H9 (cell line): Measurements from ENCODE around the gene IGFBP3. TPM values are rescaled to one million over a fixed set of nuclear protein-coding genes. Genes with fewer than 3 reads are reported as not detected.
A peak's percentile ranks its signal among the peaks of the same experiment; 100 is the strongest.

Experiments used
- DNase-seq: peaks from one replicate; pipeline ENCODE4 v3.0.0-alpha.2; 2017
- H2AFZ ChIP-seq: one replicate; pipeline ENCODE4 v1.6.1; 2013; ENCODE audit warnings: mild to moderate bottlenecking, low read length, control low read depth, moderate library complexity
- H2AK5ac ChIP-seq: 2 replicates; pipeline ENCODE4 v1.6.1; 2013; ENCODE audit warnings: low read length, control low read depth, mixed read lengths; ENCODE audit not compliant: insufficient read length
- H2BK120ac ChIP-seq: one replicate; pipeline ENCODE4 v1.6.1; 2013; ENCODE audit warnings: low read depth, mild to moderate bottlenecking, low read length, control low read depth, inconsistent platforms; ENCODE audit not compliant: poor library complexity, severe bottlenecking
- H2BK12ac ChIP-seq: 2 replicates; pipeline ENCODE4 v1.6.1; 2013; ENCODE audit warnings: low read length, control low read depth, mixed read lengths, low read depth; ENCODE audit not compliant: insufficient read length
- H2BK15ac ChIP-seq: 2 replicates; pipeline ENCODE4 v1.6.1; 2013; ENCODE audit warnings: low read depth, low read length, control low read depth
- H2BK20ac ChIP-seq: one replicate; pipeline ENCODE4 v1.6.1; 2013; ENCODE audit warnings: low read depth, mild to moderate bottlenecking, low read length, control low read depth, inconsistent platforms; ENCODE audit not compliant: poor library complexity, severe bottlenecking
- H2BK5ac ChIP-seq: 2 replicates; pipeline ENCODE4 v1.6.1; 2013; ENCODE audit warnings: low read length, control low read depth, mixed read lengths; ENCODE audit not compliant: insufficient read length
- H3K14ac ChIP-seq: 2 replicates; pipeline ENCODE4 v1.6.1; 2013; ENCODE audit warnings: low read length, control low read depth; ENCODE audit not compliant: insufficient read depth
- H3K18ac ChIP-seq: 2 replicates; pipeline ENCODE4 v1.6.1; 2013; ENCODE audit warnings: low read depth, mild to moderate bottlenecking, mixed read lengths, low read length, control low read depth; ENCODE audit not compliant: insufficient read length
- H3K23ac ChIP-seq: 2 replicates; pipeline ENCODE4 v1.6.1; 2013; ENCODE audit warnings: low read length, control low read depth, mixed read lengths, low read depth; ENCODE audit not compliant: insufficient read length
- H3K23me2 ChIP-seq: 2 replicates; pipeline ENCODE4 v1.6.1; 2013; ENCODE audit warnings: low read depth, mild to moderate bottlenecking, mixed read lengths, low read length, control low read depth; ENCODE audit not compliant: insufficient read length, poor library complexity, severe bottlenecking
- H3K27ac ChIP-seq: 2 replicates; pipeline ENCODE4 v1.5.1; 2013; ENCODE audit warnings: low read length, control low read depth, mixed read lengths, low read depth; ENCODE audit not compliant: insufficient read length
- H3K27me3 ChIP-seq: 2 replicates; pipeline ENCODE4 v1.6.1; 2013; ENCODE audit warnings: low read length, control low read depth, inconsistent platforms; ENCODE audit not compliant: insufficient read depth
- H3K4ac ChIP-seq: 2 replicates; pipeline ENCODE4 v1.6.1; 2013; ENCODE audit warnings: low read depth, mild to moderate bottlenecking, control low read depth, inconsistent platforms, low read length, moderate library complexity
- H3K4me1 ChIP-seq: 2 replicates; pipeline ENCODE4 v1.6.1; 2013; ENCODE audit warnings: low read length, control low read depth, inconsistent platforms; ENCODE audit not compliant: insufficient read depth
- H3K4me2 ChIP-seq: 2 replicates; pipeline ENCODE4 v1.6.1; 2013; ENCODE audit warnings: low read length, control low read depth, mixed read lengths; ENCODE audit not compliant: insufficient read length, insufficient read depth
- H3K56ac ChIP-seq: 2 replicates; pipeline ENCODE4 v1.6.1; 2013; ENCODE audit warnings: low read depth, mild to moderate bottlenecking, mixed read lengths, low read length, control low read depth; ENCODE audit not compliant: insufficient read length
- H3K79me1 ChIP-seq: 2 replicates; pipeline ENCODE4 v1.6.1; 2013; ENCODE audit warnings: low read depth, mild to moderate bottlenecking, moderate library complexity, low read length, control low read depth, inconsistent platforms; ENCODE audit not compliant: insufficient read depth, poor library complexity, severe bottlenecking
- H3K79me2 ChIP-seq: 2 replicates; pipeline ENCODE4 v1.6.1; 2013; ENCODE audit warnings: low read length, control low read depth, inconsistent platforms; ENCODE audit not compliant: insufficient read depth
- H3K9ac ChIP-seq: 2 replicates; pipeline ENCODE4 v1.6.1; 2013; ENCODE audit warnings: low read length, control low read depth, mixed read lengths; ENCODE audit not compliant: insufficient read length; ENCODE audit errors: extremely low read depth
- H3K9me3 ChIP-seq: one replicate; pipeline ENCODE4 v1.6.1; 2013; ENCODE audit warnings: low read depth, low read length, inconsistent platforms; ENCODE audit not compliant: control insufficient read depth
- H3T11ph ChIP-seq: one replicate; pipeline ENCODE4 v1.6.1; 2013; ENCODE audit warnings: mild to moderate bottlenecking, low read length, control low read depth, inconsistent platforms
- H4K20me1 ChIP-seq: one replicate; pipeline ENCODE4 v1.6.1; 2013; ENCODE audit not compliant: control insufficient read depth, insufficient read length, insufficient read depth
- H4K5ac ChIP-seq: 2 replicates; pipeline ENCODE4 v1.6.1; 2013; ENCODE audit warnings: low read depth, mild to moderate bottlenecking, mixed read lengths, low read length, control low read depth; ENCODE audit not compliant: insufficient read length
- H4K8ac ChIP-seq: replicated peaks from 2 replicates; pipeline ENCODE4 v1.6.1; 2013; ENCODE audit warnings: low read length, control low read depth, mixed read lengths, low read depth; ENCODE audit not compliant: insufficient read length
- H4K91ac ChIP-seq: 2 replicates; pipeline ENCODE4 v1.6.1; 2013; ENCODE audit warnings: low read depth, mild to moderate bottlenecking, moderate library complexity, mixed read lengths, low read length, control low read depth; ENCODE audit not compliant: insufficient read length
- H3K27ac Mint-ChIP-seq, 3 experiments: 2 replicates in 2 of 3; 3 replicates in 1 of 3; pipeline ENCODE4 v1.8.0; 2020 to 2021; ENCODE audit warnings: mixed read lengths in 3 of 3, mild to moderate bottlenecking in 1 of 3, moderate library complexity in 1 of 3
- H3K27me3 Mint-ChIP-seq: 2 replicates; pipeline ENCODE4 v1.8.0; 2021; ENCODE audit warnings: low read depth, mild to moderate bottlenecking, moderate library complexity, mixed read lengths
- H3K36me3 Mint-ChIP-seq, 3 experiments: 2 replicates in 2 of 3; 3 replicates in 1 of 3; pipeline ENCODE4 v1.8.0; 2020 to 2021; ENCODE audit warnings: low read depth in 3 of 3, mixed read lengths in 3 of 3; ENCODE audit not compliant: insufficient read depth in 1 of 3
- H3K4me1 Mint-ChIP-seq, 2 experiments: 2 replicates each; pipeline ENCODE4 v1.8.0; 2020; ENCODE audit warnings: mixed read lengths in 2 of 2
- H3K4me3 Mint-ChIP-seq, 2 experiments: 2 replicates in 1 of 2; 3 replicates in 1 of 2; pipeline ENCODE4 v1.8.0; 2020 to 2021; ENCODE audit warnings: mild to moderate bottlenecking in 2 of 2, mixed read lengths in 2 of 2, moderate library complexity in 1 of 2
- H3K9me3 Mint-ChIP-seq, 2 experiments: 2 replicates in 1 of 2; 3 replicates in 1 of 2; pipeline ENCODE4 v1.8.0; 2020; ENCODE audit warnings: mild to moderate bottlenecking in 2 of 2, mixed read lengths in 2 of 2, moderate library complexity in 1 of 2
- WGBS: extraction: QIAGEN DNeasy Blood & Tissue Kit; methylation state at CpG from one replicate; pipeline ENCODE4 v1.1.7; 2013; ENCODE audit warnings: missing lambda C conversion rate, low lambda C conversion rate, mixed read lengths; ENCODE audit not compliant: insufficient read length; ENCODE audit errors: extremely low coverage; 5-methylcytosine and 5-hydroxymethylcytosine counted together
- total RNA-seq: library from RNA; stranded (reverse); gene quantifications from 2 replicates; pipeline ENCODE4 v1.2.1, GENCODE V29; 2021
- TF ChIP-seq, protein P1 (sequence below): fragments of 200-600 bp; sonication (generic); conservative IDR thresholded peaks from 3 replicates; pipeline ENCODE4 v1.8.0; 2021; ENCODE audit warnings: antibody characterized with exemption, mild to moderate bottlenecking

Gene IGFBP3
- total RNA-seq, 1 experiment from 2014 or later, result 10.0 TPM

GRCh38 chr7:45922810-45923209, 1.7 kb upstream of the IGFBP3 start:
- Histone ChIP-seq H2BK20ac (no peak overlapping the region), H3K23ac (no peak overlapping the region), H3K14ac (no peak overlapping the region), H2BK120ac (no peak overlapping the region), H2BK12ac (no peak overlapping the region), H3K4me2 (peak overlapping the region; percentile 71), H4K5ac (no peak overlapping the region), H3K56ac (no peak overlapping the region), H4K20me1 (no peaks in the 10 kb centered on the region), H3K9me3 (no peaks in the 10 kb centered on the region), H3K4ac (no peak overlapping the region), H3K27ac (no peak overlapping the region), H3K79me2 (no peaks in the 10 kb centered on the region), H2AK5ac (no peak overlapping the region), H4K8ac (no peak overlapping the region), H3T11ph (no peak overlapping the region), H3K9ac (no peak overlapping the region), H3K23me2 (peaks cover 14% of the 10 kb centered on the region), H2BK5ac (no peak overlapping the region), H3K4me1 (peaks cover 5% of the 10 kb centered on the region; the same call in 1 of the 2 replicates), H2BK15ac (no peak overlapping the region), H3K27me3 (peaks cover 30% of the 10 kb centered on the region; the same call in 1 of the 2 replicates), H4K91ac (no peak overlapping the region), H2AFZ (no peak overlapping the region), H3K18ac (no peak overlapping the region), H3K79me1 (no peaks in the 10 kb centered on the region)
- WGBS, result no CpG with 5 or more reads among the region's 11 CpGs
- Mint-ChIP-seq H3K27ac (no peak overlapping the region), H3K27me3 (peaks cover 60% of the 10 kb centered on the region), H3K4me3 (peak overlapping the region; percentile 61 to 76), H3K36me3 (no peaks in the 10 kb centered on the region; a peak in 2 of 7 replicates), H3K4me1 (peaks cover 43 to 52% of the 10 kb centered on the region in 2 experiments), H3K9me3 (peaks cover 2 to 4% of the 10 kb centered on the region in 2 experiments; a peak in 2 of 5 replicates)
- DNase-seq, result no peak
- TF ChIP-seq, protein P1, sequence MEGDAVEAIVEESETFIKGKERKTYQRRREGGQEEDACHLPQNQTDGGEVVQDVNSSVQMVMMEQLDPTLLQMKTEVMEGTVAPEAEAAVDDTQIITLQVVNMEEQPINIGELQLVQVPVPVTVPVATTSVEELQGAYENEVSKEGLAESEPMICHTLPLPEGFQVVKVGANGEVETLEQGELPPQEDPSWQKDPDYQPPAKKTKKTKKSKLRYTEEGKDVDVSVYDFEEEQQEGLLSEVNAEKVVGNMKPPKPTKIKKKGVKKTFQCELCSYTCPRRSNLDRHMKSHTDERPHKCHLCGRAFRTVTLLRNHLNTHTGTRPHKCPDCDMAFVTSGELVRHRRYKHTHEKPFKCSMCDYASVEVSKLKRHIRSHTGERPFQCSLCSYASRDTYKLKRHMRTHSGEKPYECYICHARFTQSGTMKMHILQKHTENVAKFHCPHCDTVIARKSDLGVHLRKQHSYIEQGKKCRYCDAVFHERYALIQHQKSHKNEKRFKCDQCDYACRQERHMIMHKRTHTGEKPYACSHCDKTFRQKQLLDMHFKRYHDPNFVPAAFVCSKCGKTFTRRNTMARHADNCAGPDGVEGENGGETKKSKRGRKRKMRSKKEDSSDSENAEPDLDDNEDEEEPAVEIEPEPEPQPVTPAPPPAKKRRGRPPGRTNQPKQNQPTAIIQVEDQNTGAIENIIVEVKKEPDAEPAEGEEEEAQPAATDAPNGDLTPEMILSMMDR, result no peak
